C4-2B (cell line): ENCODE results near the gene KCNJ6.

Experiments
- ZFX ChIP-seq: fragments of 450-650 bp; IDR thresholded peaks from 2 replicates; pipeline ENCODE4 v1.6.1; 2017
- TF ChIP-seq, protein P1 (sequence below): fragments of 450-650 bp; conservative IDR thresholded peaks from 2 replicates; pipeline ENCODE4 v1.5.1; 2017; ENCODE audit warnings: mild to moderate bottlenecking

GRCh38 chr21:37937668-37938067, 21.4 kb upstream of the KCNJ6 start:
- TF ChIP-seq, protein P1, sequence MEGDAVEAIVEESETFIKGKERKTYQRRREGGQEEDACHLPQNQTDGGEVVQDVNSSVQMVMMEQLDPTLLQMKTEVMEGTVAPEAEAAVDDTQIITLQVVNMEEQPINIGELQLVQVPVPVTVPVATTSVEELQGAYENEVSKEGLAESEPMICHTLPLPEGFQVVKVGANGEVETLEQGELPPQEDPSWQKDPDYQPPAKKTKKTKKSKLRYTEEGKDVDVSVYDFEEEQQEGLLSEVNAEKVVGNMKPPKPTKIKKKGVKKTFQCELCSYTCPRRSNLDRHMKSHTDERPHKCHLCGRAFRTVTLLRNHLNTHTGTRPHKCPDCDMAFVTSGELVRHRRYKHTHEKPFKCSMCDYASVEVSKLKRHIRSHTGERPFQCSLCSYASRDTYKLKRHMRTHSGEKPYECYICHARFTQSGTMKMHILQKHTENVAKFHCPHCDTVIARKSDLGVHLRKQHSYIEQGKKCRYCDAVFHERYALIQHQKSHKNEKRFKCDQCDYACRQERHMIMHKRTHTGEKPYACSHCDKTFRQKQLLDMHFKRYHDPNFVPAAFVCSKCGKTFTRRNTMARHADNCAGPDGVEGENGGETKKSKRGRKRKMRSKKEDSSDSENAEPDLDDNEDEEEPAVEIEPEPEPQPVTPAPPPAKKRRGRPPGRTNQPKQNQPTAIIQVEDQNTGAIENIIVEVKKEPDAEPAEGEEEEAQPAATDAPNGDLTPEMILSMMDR = no peak
- no peak for TF ChIP-seq ZFX
